Measurements from ENCODE around the gene KLF7.

KLF7 gene

GRCh38 chr2:207165121-207166038 lies at the start of gene KLF7:
Gene KLF7 (minus strand): TSS chr2:207165948. CDS start chr2:207165568, 380 bp downstream.
- Mint-ChIP-seq H3K4me3 (peak within 1 kb of the TSS; percentile 92), H3K4me1 (peaks cover 40% of the 10 kb centered on the region), H3K27me3 (peaks cover 5% of the 10 kb centered on the region), H3K27ac (peak within 1 kb of the TSS; percentile 100), H3K36me3 (peaks cover 2% of the 10 kb centered on the region), H3K9me3 (peaks cover 2% of the 10 kb centered on the region)
- peak; percentile 38 to 48 for DNase-seq (ENCODE audit: low spot score in 2 of 2)
- peak; percentile 31 for ATAC-seq (ENCODE audit: low read depth)

GRCh38 chr2:207215308-207215707 lies 49.6 kb upstream of the KLF7 start:
- DNase-seq (ENCODE audit: low spot score in 2 of 2) (no peak), ATAC-seq (ENCODE audit: low read depth) (no peak)
- peaks cover 1% of the 10 kb centered on the region for H3K27me3 Mint-ChIP-seq
- no peaks in the 10 kb centered on the region for H3K4me1 Mint-ChIP-seq
- H3K4me3 Mint-ChIP-seq: no peak overlapping the region
- H3K27ac Mint-ChIP-seq: no peak overlapping the region
- peaks cover 3% of the 10 kb centered on the region for H3K36me3 Mint-ChIP-seq
- H3K9me3 Mint-ChIP-seq: peaks cover 4% of the 10 kb centered on the region

- ATAC-seq (ENCODE audit: low read depth): no peak
- no peaks in the 10 kb centered on the region for H3K4me1 Mint-ChIP-seq
- H3K9me3 Mint-ChIP-seq: peaks cover 4% of the 10 kb centered on the region
- H3K27me3 Mint-ChIP-seq: peaks cover 1% of the 10 kb centered on the region
- H3K4me3 Mint-ChIP-seq: no peak overlapping the region
- H3K36me3 Mint-ChIP-seq: peaks cover 5% of the 10 kb centered on the region
- DNase-seq (ENCODE audit: low spot score in 2 of 2): no peak
- H3K27ac Mint-ChIP-seq: no peak overlapping the region
Measured at GRCh38 chr2:207214446-207214845, 48.7 kb upstream of the KLF7 start.

- H3K4me1 Mint-ChIP-seq: no peaks in the 10 kb centered on the region
- H3K27me3 Mint-ChIP-seq: no peaks in the 10 kb centered on the region
- no peak for DNase-seq (ENCODE audit: low spot score in 2 of 2)
- H3K9me3 Mint-ChIP-seq: no peaks in the 10 kb centered on the region
- H3K4me3 Mint-ChIP-seq: no peak overlapping the region
- no peak for ATAC-seq (ENCODE audit: low read depth)
- no peak overlapping the region for H3K27ac Mint-ChIP-seq
- H3K36me3 Mint-ChIP-seq: peaks cover 2% of the 10 kb centered on the region
Measured at GRCh38 chr2:207206011-207206410, 40.3 kb upstream of the KLF7 start.

GRCh38 chr2:207205173-207205957 lies 39.6 kb upstream of the KLF7 start:
- ATAC-seq (ENCODE audit: low read depth) (no peak), DNase-seq (ENCODE audit: low spot score in 2 of 2) (no peak)
- Mint-ChIP-seq H3K4me1 (no peaks in the 10 kb centered on the region), H3K27me3 (no peaks in the 10 kb centered on the region), H3K9me3 (no peaks in the 10 kb centered on the region), H3K36me3 (peaks cover 2% of the 10 kb centered on the region), H3K4me3 (no peak overlapping the region), H3K27ac (no peak overlapping the region)

- Mint-ChIP-seq H3K36me3 (peaks cover 3% of the 10 kb centered on the region), H3K9me3 (no peaks in the 10 kb centered on the region), H3K27me3 (no peaks in the 10 kb centered on the region), H3K4me1 (no peaks in the 10 kb centered on the region), H3K4me3 (no peak overlapping the region), H3K27ac (no peak overlapping the region)
- DNase-seq (ENCODE audit: low spot score in 2 of 2): no peak
- ATAC-seq (ENCODE audit: low read depth): no peak
Measured at GRCh38 chr2:207203056-207203455, 37.3 kb upstream of the KLF7 start.

- DNase-seq (ENCODE audit: low spot score in 2 of 2) (no peak), ATAC-seq (ENCODE audit: low read depth) (no peak)
- H3K27me3 Mint-ChIP-seq: peaks cover under 1% of the 10 kb centered on the region
- H3K36me3 Mint-ChIP-seq: peaks cover 3% of the 10 kb centered on the region
- no peaks in the 10 kb centered on the region for H3K4me1 Mint-ChIP-seq
- H3K27ac Mint-ChIP-seq: no peak overlapping the region
- H3K4me3 Mint-ChIP-seq: no peak overlapping the region
- H3K9me3 Mint-ChIP-seq: no peaks in the 10 kb centered on the region
Measured at GRCh38 chr2:207202645-207203044, 36.9 kb upstream of the KLF7 start.

GRCh38 chr2:207201416-207201815 lies 35.7 kb upstream of the KLF7 start:
- Mint-ChIP-seq H3K27ac (no peak overlapping the region), H3K27me3 (peaks cover 5% of the 10 kb centered on the region), H3K9me3 (no peaks in the 10 kb centered on the region), H3K4me1 (no peaks in the 10 kb centered on the region), H3K4me3 (no peak overlapping the region), H3K36me3 (peaks cover 3% of the 10 kb centered on the region)
- ATAC-seq (ENCODE audit: low read depth) (no peak), DNase-seq (ENCODE audit: low spot score in 2 of 2) (no peak)

- no peak overlapping the region for H3K27ac Mint-ChIP-seq
- DNase-seq (ENCODE audit: low spot score in 2 of 2) (no peak), ATAC-seq (ENCODE audit: low read depth) (no peak)
- peaks cover 5% of the 10 kb centered on the region for H3K27me3 Mint-ChIP-seq
- H3K36me3 Mint-ChIP-seq: peaks cover 3% of the 10 kb centered on the region
- H3K9me3 Mint-ChIP-seq: no peaks in the 10 kb centered on the region
- no peaks in the 10 kb centered on the region for H3K4me1 Mint-ChIP-seq
- no peak overlapping the region for H3K4me3 Mint-ChIP-seq
Measured at GRCh38 chr2:207200136-207200535, 34.4 kb upstream of the KLF7 start.

- Mint-ChIP-seq H3K4me1 (no peaks in the 10 kb centered on the region), H3K27ac (no peak overlapping the region), H3K36me3 (peaks cover 3% of the 10 kb centered on the region), H3K9me3 (no peaks in the 10 kb centered on the region), H3K27me3 (peaks cover 6% of the 10 kb centered on the region), H3K4me3 (no peak overlapping the region)
- ATAC-seq (ENCODE audit: low read depth) (no peak), DNase-seq (ENCODE audit: low spot score in 2 of 2) (no peak)
Measured at GRCh38 chr2:207194028-207194427, 28.3 kb upstream of the KLF7 start.

- ATAC-seq (ENCODE audit: low read depth) (no peak), DNase-seq (ENCODE audit: low spot score in 2 of 2) (no peak)
- Mint-ChIP-seq H3K27ac (no peak overlapping the region), H3K9me3 (peaks cover 2% of the 10 kb centered on the region), H3K27me3 (peaks cover 6% of the 10 kb centered on the region), H3K4me1 (no peaks in the 10 kb centered on the region), H3K36me3 (peaks cover 3% of the 10 kb centered on the region), H3K4me3 (no peak overlapping the region)
Measured at GRCh38 chr2:207188626-207189419, 23.1 kb upstream of the KLF7 start.

- Mint-ChIP-seq H3K9me3 (peaks cover 2% of the 10 kb centered on the region), H3K27ac (no peak overlapping the region), H3K4me1 (no peaks in the 10 kb centered on the region), H3K27me3 (peaks cover 4% of the 10 kb centered on the region), H3K36me3 (peaks cover 3% of the 10 kb centered on the region), H3K4me3 (no peak overlapping the region)
- DNase-seq (ENCODE audit: low spot score in 2 of 2): no peak
- no peak for ATAC-seq (ENCODE audit: low read depth)
Measured at GRCh38 chr2:207185372-207185771, 19.6 kb upstream of the KLF7 start.

GRCh38 chr2:207184768-207185167 lies 19.0 kb upstream of the KLF7 start:
- H3K36me3 Mint-ChIP-seq: peaks cover 3% of the 10 kb centered on the region
- H3K4me1 Mint-ChIP-seq: no peaks in the 10 kb centered on the region
- H3K27ac Mint-ChIP-seq: no peak overlapping the region
- ATAC-seq (ENCODE audit: low read depth) (no peak), DNase-seq (ENCODE audit: low spot score in 2 of 2) (no peak)
- peaks cover 4% of the 10 kb centered on the region for H3K27me3 Mint-ChIP-seq
- peaks cover 2% of the 10 kb centered on the region for H3K9me3 Mint-ChIP-seq
- no peak overlapping the region for H3K4me3 Mint-ChIP-seq

GRCh38 chr2:207184348-207184747 lies 18.6 kb upstream of the KLF7 start:
- H3K9me3 Mint-ChIP-seq: peaks cover 2% of the 10 kb centered on the region
- no peak overlapping the region for H3K4me3 Mint-ChIP-seq
- DNase-seq (ENCODE audit: low spot score in 2 of 2) (no peak), ATAC-seq (ENCODE audit: low read depth) (no peak)
- no peaks in the 10 kb centered on the region for H3K4me1 Mint-ChIP-seq
- H3K27me3 Mint-ChIP-seq: peaks cover 4% of the 10 kb centered on the region
- no peak overlapping the region for H3K27ac Mint-ChIP-seq
- H3K36me3 Mint-ChIP-seq: peaks cover 3% of the 10 kb centered on the region

Measured in memory B cell (primary cell).